Measurements from ENCODE around the gene CPNE5.
"Not testable (repeated sequence)": the region's sequence is repeated elsewhere in the genome, so short reads cannot be mapped to it uniquely, and the experiment has no call there.

CPNE5 gene

DNA sequence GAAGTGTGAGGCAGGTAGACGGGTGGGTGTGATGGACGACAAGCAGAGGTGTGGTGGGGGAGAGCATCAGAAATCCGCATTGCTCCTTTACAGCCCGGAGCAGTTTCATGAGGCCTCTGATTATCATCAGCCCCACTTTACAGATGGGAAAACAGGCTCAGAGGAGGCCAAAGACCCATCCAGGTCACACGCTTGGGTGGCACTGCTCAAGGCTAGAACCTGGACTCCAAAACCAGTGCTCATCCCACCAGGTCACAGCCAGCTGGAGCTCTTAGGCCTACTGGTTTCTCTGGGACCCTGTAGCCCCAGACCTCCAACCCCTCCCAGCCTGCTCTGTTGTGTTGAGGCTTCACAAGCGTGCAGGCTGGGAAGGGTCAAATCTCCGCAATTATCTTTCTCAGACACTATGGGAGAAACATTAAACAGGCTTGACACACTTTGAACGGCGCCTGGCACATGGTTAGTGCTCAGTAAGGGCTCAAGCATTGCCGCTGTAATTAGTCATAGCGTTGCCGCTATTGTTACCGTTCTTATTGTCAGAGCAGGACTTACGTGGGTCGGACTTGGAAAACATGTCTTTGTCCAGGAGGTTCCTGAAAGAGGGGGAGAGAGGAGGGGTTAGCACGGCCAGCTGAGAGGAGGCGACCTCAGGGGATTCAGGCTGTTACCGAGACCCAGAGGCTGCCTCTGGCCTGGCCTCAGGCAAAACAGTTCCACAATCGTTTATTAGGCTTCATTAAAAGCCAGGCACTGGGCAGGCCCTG is 16.6 kb downstream of the CPNE5 start:
- Mint-ChIP-seq H3K27me3 (ENCODE audit: low read depth) (peaks cover 2% of the 10 kb centered on the region), H3K27ac (no peak overlapping the region), H3K36me3 (ENCODE audit: low read depth) (no peaks in the 10 kb centered on the region), H3K4me1 (ENCODE audit: low read depth) (peaks cover 6% of the 10 kb centered on the region), H3K9me3 (no peaks in the 10 kb centered on the region), H3K4me3 (no peak overlapping the region)
- no peak for DNase-seq (ENCODE audit: low spot score)

DNA sequence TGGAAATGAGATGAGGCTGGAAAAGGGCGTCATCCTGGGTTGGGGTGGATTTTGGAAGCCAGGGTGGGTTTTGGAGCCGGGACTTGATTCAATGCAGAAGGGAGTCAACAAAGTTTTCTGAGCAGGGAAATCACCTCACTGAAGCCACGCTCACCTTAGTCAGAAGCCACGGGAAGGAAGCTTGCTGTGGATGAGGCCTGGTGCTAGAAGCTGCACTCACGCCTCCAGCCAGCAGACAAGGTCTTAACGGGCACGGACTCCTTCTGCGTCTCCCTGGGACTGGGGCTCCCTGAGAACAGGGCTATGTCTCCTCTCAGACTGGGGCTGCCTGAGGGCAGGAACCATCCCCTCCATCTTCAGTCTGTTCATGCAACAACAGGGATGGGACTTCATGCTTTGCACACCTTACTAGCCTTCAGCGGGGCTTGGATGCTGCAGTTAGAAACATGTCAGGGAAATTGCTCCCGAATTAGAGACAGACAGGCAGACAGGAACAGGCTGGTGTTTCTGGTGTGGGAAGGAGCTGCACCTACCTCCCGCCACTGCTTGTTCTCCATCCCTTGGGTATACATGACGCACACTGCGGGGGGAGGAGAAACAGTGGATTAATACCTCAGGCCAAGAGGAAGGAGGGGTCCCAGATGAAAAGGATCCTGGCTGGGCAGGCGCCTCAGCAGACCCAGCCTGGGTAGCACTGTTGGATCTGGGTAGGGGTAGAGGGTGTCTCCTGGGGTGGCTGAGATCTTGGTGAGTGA is 17.5 kb downstream of the CPNE5 start:
- DNase-seq (ENCODE audit: low spot score) = no peak
- Mint-ChIP-seq H3K27ac (no peak overlapping the region), H3K27me3 (ENCODE audit: low read depth) (peaks cover 6% of the 10 kb centered on the region), H3K4me3 (no peak overlapping the region), H3K4me1 (ENCODE audit: low read depth) (peaks cover 1% of the 10 kb centered on the region), H3K36me3 (ENCODE audit: low read depth) (no peaks in the 10 kb centered on the region), H3K9me3 (no peaks in the 10 kb centered on the region)

DNA sequence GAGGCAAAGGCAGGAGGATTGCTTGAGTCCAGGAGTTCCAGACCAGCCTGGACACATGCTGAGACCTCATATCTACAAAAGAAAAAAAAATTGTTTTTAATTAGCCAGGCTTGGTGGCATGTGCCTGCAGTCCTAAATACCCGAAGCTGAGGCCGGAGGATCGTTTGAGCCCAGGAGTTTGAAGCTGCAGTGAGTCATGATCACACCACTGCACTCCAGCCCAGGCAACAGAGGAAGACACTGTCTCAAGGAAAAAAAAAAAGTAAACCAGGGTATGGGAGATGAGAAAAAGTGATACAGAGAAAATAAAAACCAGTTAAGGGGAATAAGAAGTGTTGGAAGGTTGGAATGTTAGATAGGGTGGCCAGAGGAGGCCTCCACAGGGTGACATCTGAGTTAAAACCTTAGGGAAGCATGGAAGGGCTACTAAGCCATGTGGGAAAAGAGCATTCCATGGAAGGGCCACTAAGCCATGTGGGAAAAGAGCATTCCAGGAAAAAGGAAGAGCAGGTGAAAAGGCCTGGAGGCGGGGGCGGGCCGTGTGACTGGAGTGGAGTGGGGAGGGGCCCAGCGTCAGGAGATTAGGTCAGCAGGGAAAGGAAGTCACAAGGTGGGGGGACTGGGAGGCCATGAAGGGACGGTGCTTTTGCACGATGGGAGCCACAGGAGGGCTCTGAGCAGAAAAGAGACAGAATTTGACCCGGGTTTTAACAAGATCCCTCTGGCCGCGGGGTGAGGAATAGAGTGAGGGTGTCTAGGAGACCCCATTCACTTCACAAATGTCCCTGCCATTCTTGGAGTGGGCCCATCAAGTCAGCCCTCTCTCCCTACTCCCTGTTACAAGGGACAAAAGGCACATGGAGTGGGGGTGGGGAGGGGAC is 18.3 kb downstream of the CPNE5 start:
- Mint-ChIP-seq H3K27me3 (ENCODE audit: low read depth) (peaks cover 6% of the 10 kb centered on the region), H3K36me3 (ENCODE audit: low read depth) (no peaks in the 10 kb centered on the region), H3K4me1 (ENCODE audit: low read depth) (peaks cover 1% of the 10 kb centered on the region), H3K27ac (no peak overlapping the region), H3K9me3 (no peaks in the 10 kb centered on the region), H3K4me3 (no peak overlapping the region)
- DNase-seq (ENCODE audit: low spot score) = no peak

DNA sequence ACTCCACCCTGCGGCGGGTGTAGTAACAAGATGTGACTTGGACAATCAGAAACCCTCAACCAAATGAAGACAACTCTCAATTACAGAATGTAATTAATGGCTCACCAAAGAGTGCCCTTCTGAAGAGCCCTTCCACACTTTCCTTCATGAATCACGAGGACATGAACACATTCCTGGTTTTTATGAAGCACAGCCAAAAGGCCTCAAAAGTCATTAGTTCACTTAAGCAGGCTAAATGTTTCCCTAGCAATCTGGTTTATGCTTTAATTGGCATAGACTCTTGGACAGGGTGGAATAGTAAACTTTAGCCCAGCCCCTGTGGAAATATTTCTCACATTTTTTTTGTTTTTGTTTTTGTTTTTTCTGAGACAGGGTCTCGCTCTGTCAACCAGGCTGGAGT is 20.5 kb downstream of the CPNE5 start:
- H3K27ac Mint-ChIP-seq = no peak overlapping the region
- no peaks in the 10 kb centered on the region for H3K9me3 Mint-ChIP-seq
- no peaks in the 10 kb centered on the region for H3K36me3 Mint-ChIP-seq (ENCODE audit: low read depth)
- no peak for DNase-seq (ENCODE audit: low spot score)
- H3K27me3 Mint-ChIP-seq (ENCODE audit: low read depth) = peaks cover 13% of the 10 kb centered on the region
- H3K4me1 Mint-ChIP-seq (ENCODE audit: low read depth) = peaks cover 1% of the 10 kb centered on the region
- no peak overlapping the region for H3K4me3 Mint-ChIP-seq

DNA sequence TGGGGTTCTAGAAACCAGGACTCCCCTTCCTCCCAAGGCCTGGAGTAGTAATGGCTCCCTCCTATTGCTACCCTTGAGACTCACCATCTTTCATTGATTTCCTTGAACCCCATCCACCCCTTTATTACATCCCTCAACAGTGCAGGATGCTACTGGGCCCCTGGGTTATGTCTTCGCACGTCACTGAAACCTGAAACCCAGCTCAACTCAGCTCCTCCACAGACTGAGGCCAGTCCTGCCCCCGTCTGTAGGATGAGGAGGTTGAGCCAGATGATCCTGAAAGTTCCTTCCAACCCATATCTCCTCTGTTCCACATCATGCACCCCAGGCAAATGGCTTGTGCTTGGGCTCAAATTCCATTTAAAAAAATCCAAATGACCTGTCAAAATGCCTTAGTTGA is 21.4 kb downstream of the CPNE5 start:
- H3K9me3 Mint-ChIP-seq = no peaks in the 10 kb centered on the region
- DNase-seq (ENCODE audit: low spot score) = no peak

DNA sequence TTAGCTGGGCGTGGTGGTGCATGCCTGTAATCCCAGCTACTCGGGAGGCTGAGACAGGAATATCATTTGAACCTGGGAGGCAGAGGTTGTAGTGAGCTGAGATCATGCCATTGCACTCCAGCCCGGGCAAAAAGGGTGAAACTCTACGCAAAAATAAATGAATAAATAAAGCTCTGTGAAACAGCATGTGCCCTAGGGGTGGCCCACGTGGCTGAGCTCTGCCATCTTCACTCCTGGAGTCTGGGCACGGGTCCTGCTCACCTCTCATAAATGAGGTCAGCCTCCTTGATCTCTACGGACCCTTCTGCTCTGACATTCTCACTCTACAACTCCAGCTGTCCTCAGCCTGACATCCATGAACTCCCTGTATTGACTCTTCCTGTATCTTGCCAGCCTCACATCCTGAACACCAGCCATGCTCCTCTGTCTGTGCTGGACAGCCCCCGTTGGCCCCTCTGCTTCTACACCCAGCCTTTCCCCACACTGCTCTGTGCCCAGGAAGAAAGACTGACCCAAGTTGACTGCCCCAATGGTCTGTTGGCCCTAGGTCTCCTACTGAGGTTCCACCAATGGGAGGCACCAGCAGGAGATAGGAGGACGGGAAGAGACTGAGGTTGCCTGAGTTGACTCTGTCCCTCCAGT is 21.9 kb downstream of the CPNE5 start:
- H3K27me3 Mint-ChIP-seq (ENCODE audit: low read depth) = peaks cover 13% of the 10 kb centered on the region
- peaks cover 1% of the 10 kb centered on the region for H3K4me1 Mint-ChIP-seq (ENCODE audit: low read depth)
- no peaks in the 10 kb centered on the region for H3K9me3 Mint-ChIP-seq
- DNase-seq (ENCODE audit: low spot score) = no peak
- H3K27ac Mint-ChIP-seq = no peak overlapping the region
- no peak overlapping the region for H3K4me3 Mint-ChIP-seq
- no peaks in the 10 kb centered on the region for H3K36me3 Mint-ChIP-seq (ENCODE audit: low read depth)

More for the DNA sequence above, 21.4 kb downstream of the CPNE5 start:
- Mint-ChIP-seq H3K27me3 (ENCODE audit: low read depth) (peaks cover 13% of the 10 kb centered on the region), H3K4me3 (no peak overlapping the region), H3K4me1 (ENCODE audit: low read depth) (peaks cover 1% of the 10 kb centered on the region), H3K27ac (no peak overlapping the region), H3K36me3 (ENCODE audit: low read depth) (no peaks in the 10 kb centered on the region)

DNA sequence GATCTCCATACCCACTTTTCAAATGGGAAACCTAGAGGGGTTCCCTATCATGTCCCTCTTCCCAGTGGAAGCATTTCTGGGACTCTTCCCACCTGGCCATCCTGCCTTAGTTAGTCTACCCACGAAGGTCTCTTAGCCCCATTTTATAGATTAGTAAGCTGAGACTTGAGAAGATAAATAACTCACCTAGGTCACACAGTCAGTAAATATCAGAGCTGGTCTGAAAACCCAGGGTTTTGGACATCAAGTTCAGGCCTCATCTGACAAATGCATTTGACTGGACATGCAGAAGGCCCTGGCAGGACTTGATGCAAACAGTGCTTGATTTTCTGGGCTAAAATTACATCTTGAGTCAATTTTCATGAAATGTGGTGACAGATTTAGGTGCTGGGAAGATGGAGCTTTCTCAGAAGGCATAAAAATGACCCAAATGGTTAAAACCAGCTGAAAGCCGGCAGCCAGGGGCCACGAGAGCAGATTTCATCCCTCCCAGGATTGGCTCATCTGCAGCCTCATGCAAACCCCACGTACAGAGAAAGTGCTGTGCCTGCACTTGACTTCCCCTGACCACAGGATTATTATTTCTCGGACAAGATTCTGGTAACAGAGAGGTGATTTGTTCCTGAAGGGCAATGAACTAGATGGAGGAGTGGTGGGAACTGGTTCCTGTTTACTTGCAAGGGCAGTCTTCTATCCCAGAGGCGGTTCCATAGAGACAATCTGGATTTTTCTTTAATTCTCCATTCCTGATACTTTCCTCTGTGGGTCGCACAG is 23.1 kb downstream of the CPNE5 start:
- Mint-ChIP-seq H3K36me3 (ENCODE audit: low read depth) (no peaks in the 10 kb centered on the region), H3K4me1 (ENCODE audit: low read depth) (no peaks in the 10 kb centered on the region), H3K9me3 (no peaks in the 10 kb centered on the region), H3K27ac (no peak overlapping the region), H3K27me3 (ENCODE audit: low read depth) (peaks cover 13% of the 10 kb centered on the region), H3K4me3 (no peak overlapping the region)
- DNase-seq (ENCODE audit: low spot score) = no peak

DNA sequence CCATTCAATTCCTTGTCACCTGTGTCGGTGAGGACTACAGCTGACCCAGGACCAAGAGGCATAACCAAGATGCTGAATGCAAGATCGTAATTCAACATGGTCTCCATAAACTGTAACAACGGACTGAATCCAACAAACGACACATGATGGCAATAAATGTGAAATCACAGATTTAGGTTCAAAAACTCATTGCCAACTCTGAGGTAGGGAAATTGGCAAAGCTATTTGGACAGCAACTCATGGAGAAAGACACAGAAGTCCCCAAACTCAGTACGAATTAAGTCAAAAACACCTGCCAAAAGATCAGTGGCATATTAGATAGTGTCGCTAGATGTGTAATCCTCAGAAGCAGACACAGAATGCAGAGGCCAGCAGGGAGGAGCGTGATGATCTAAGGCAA is 25.0 kb downstream of the CPNE5 start:
- Mint-ChIP-seq H3K27me3 (ENCODE audit: low read depth) (peaks cover 13% of the 10 kb centered on the region), H3K36me3 (ENCODE audit: low read depth) (no peaks in the 10 kb centered on the region), H3K9me3 (no peaks in the 10 kb centered on the region), H3K4me3 (no peak overlapping the region), H3K27ac (no peak overlapping the region), H3K4me1 (ENCODE audit: low read depth) (no peaks in the 10 kb centered on the region)
- no peak for DNase-seq (ENCODE audit: low spot score)

DNA sequence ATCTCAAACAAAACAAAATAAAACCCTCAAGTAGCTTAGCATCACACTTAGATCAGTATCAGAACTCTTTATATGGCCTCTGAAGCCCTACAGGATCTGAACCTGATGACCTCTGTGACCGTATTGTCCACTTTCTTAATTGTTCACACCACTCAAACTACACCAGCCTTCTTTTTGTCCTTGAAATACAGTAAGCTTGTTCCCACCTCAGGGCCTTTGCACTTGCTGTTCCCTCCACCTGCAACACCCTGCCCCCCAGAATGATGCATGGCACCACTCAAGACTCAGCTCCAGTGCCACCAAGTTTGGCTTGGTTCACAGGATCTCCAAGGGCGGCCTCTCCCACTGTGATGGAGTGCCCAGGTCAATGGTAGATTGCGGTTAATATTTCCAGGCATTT is 25.7 kb downstream of the CPNE5 start:
- Mint-ChIP-seq H3K27ac (no peak overlapping the region), H3K4me1 (ENCODE audit: low read depth) (no peaks in the 10 kb centered on the region), H3K9me3 (no peaks in the 10 kb centered on the region), H3K27me3 (ENCODE audit: low read depth) (peaks cover 13% of the 10 kb centered on the region), H3K4me3 (no peak overlapping the region), H3K36me3 (ENCODE audit: low read depth) (no peaks in the 10 kb centered on the region)
- DNase-seq (ENCODE audit: low spot score) = no peak

DNA sequence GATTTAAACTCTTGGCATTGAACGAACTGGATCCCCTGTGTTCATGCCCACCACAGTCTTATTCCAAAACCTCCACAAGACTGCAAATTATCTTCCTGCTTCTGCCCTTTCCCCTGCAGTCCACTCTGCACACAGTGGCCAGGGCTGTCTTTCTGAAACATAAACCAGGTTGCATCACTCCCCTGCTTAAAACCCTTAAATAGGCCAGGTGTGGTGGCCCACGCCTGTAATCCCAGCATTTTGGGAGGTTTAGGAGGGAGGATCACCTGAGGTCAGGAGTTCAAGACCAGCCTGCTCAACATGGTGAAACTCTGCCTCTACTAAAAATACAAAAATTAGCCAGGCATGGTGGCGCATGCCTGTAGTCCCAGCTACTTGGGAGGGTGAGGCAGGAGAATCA is 26.2 kb downstream of the CPNE5 start:
- H3K4me3 Mint-ChIP-seq; H3K36me3 Mint-ChIP-seq (ENCODE audit: low read depth): not testable (repeated sequence)

DNA sequence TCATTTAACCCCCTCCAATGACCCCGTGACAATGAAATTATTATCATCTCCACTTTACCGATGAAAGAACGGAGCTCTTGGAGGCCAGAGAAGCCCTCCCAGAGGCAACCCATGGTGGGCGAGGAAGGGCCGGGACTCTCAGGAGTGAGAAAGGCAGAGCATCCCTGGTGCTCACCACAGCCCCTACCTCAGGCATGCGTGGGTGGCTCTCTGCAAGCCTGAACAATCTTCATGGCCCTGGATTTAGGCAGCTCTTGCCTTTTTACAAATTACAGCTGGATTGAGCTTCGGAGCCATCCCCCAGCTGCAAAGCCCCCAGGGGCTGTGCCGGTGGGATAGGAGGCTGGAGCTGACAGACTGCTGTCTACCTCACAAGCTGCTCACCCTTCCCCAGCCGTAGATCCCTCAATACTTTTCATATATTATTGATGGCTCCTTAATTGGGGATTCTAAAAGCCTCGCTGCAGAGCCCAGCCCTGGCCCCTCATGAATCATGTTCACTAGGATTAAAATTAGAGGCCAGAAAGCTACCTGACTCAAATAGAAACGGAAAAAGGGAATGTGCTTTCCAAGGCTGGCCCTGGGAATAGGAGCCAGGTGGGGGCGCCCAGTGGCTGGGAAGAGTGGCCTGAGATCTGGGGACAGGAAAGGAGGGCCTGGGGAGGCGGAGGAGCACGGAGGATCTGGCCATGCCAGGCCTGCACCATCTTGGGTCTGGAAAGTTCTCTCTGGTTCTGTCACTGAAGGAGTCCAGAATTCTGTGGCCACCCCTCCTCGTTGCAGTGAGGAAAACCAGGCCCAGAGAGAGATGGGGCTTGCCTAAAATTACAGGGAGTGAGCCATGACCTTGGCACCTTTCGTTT is 29.1 kb downstream of the CPNE5 start:
- Mint-ChIP-seq H3K36me3 (ENCODE audit: low read depth) (no peaks in the 10 kb centered on the region), H3K9me3 (no peaks in the 10 kb centered on the region), H3K4me1 (ENCODE audit: low read depth) (no peaks in the 10 kb centered on the region), H3K4me3 (no peak overlapping the region), H3K27me3 (ENCODE audit: low read depth) (peaks cover 10% of the 10 kb centered on the region), H3K27ac (no peak overlapping the region)
- DNase-seq (ENCODE audit: low spot score) = no peak

More for the DNA sequence above, 26.2 kb downstream of the CPNE5 start:
- H3K27ac Mint-ChIP-seq; H3K9me3 Mint-ChIP-seq; H3K4me1 Mint-ChIP-seq (ENCODE audit: low read depth); DNase-seq (ENCODE audit: low spot score): not testable (repeated sequence)
- H3K27me3 Mint-ChIP-seq (ENCODE audit: low read depth) = peaks cover 13% of the 10 kb centered on the region

DNA sequence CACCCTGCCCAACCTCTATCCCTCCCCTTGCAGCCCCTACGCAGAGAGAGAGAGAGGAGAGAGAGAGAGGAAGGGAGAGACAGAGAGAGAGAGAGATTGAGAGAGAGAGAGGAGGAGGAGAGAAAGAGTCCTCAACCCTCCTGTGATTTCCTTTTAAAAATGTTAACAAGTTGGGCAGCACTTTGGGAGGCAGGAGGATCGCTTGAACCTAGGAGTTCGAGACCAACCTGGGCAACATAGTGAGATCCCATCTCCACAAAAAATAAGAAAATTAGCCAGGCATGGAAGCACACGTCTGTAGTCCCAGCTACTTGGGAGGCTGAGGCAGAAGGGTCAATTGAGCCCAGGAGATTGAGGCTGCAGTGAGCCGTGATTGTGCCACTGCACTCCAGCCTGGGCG is 30.1 kb downstream of the CPNE5 start:
- no peak for DNase-seq (ENCODE audit: low spot score)
- Mint-ChIP-seq H3K36me3 (ENCODE audit: low read depth) (no peaks in the 10 kb centered on the region), H3K4me3 (no peak overlapping the region), H3K4me1 (ENCODE audit: low read depth) (no peaks in the 10 kb centered on the region), H3K9me3 (no peaks in the 10 kb centered on the region), H3K27ac (no peak overlapping the region), H3K27me3 (ENCODE audit: low read depth) (peaks cover 13% of the 10 kb centered on the region)
